ENCODE measurements around the gene FBXW11.

The FBXW11 gene

DNA sequence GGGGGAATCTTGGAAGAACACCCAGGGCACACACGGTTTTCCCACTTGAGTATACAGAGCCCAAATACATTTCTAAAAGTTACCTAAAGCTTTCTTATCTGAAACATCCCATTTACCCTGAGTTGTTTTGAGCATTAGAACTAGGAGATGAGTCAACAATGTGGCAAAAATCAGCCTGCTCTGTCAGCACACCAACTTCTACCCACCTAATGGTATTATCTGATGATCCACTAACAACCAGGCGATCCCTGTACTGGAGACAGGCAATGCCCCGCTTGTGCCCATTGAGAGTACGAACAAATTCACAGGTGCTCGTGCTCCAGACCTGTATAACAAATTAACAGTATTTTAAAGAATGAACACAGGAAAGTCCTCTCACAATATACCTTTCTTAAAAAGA lies 133.8 kb downstream of the FBXW11 start:
- DNase-seq (ENCODE audit: low read depth in 4 of 4, low spot score in 1 of 4) = no peak

- DNase-seq (ENCODE audit: low read depth in 4 of 4, low spot score in 1 of 4) = no peak
Observed at GRCh38 chr5:171871711-171872110, 134.7 kb downstream of the FBXW11 start.

DNA sequence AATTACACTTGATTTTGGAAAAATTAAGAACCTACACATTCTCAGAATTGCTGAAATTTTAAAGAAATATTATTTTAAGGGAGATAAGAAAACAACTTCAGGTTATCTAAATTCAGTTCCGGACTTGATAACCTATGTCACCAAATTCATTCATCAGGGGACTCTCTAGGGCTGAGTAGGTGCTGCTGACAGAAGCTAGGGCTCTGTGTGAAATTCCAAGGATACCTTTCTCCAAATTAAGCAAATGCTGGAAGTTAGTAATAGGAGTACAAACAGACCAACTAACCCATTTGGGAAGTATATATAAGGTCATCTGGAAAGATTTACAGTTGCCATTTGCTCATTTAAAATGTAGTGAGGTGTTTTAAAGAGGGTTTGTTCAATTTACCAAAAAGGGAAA lies 136.5 kb downstream of the FBXW11 start:
- DNase-seq (ENCODE audit: low read depth in 4 of 4, low spot score in 1 of 4) = no peak

GRCh38 chr5:171868236-171868635 lies 138.2 kb downstream of the FBXW11 start:
- no peak for DNase-seq (ENCODE audit: low read depth in 4 of 4, low spot score in 1 of 4)

DNA sequence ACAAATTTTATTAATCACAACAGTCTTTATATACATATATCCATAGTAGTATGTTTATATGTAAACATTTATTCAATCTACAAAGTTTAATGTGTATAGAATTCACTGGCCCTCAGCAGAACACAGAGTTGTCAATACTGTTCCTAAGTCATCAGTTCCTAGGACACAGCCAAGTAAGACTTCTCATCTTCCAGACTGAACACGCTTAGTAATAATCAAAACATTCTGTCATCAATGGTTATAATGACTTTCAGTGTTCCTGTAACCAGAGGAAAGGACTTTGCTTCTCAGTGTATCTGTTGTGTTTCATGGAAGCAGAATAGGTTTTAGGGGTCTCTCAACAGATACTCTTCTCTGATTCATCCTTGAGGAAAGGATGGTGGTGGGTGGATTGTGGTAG lies 138.7 kb downstream of the FBXW11 start:
- DNase-seq (ENCODE audit: low read depth in 4 of 4, low spot score in 1 of 4) = no peak

DNA sequence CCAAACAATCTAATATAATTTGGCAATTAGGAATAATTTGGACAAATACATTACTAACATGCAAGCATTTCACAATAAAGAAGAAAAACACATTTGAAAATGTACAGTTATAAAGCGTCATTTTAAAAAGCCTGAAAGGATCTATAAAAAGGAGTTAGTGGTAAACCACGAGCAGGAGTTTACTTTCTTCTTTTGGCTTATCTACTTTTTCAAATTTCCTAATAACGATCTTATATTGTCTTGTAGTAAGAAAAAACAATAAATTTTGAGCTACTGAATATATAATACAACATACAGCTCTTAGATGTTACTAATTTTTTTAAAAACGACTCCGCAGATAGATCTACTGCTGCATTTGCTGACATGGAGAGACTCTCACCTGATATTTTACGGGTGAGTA lies 141.0 kb downstream of the FBXW11 start:
- DNase-seq (ENCODE audit: low read depth in 4 of 4, low spot score in 1 of 4) = no peak

- no peak for DNase-seq (ENCODE audit: low read depth in 4 of 4, low spot score in 1 of 4)
Observed at GRCh38 chr5:171863935-171864334, 142.5 kb downstream of the FBXW11 start.

GRCh38 chr5:171862624-171863023 lies 143.8 kb downstream of the FBXW11 start:
- no peak for DNase-seq (ENCODE audit: low read depth in 4 of 4, low spot score in 1 of 4)

DNA sequence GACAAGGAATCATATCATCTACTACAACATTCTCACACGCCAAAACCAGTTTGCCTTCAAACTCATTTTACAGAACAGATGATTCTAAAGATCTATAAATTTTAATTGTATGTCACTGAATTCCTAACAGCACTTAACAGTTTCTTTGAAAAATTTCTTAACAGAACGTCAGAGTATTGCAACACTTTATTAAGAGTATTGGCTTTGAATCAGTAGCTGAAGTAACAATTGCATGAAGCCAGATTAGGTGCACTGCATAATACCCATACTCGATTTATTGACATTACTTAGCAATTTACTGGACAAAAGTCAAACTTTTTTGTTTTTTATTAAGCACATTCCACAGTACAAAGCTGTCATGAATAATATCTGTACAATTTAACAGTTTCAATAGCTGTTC lies 145.1 kb downstream of the FBXW11 start:
- no peak for DNase-seq (ENCODE audit: low read depth in 4 of 4, low spot score in 1 of 4)

DNA sequence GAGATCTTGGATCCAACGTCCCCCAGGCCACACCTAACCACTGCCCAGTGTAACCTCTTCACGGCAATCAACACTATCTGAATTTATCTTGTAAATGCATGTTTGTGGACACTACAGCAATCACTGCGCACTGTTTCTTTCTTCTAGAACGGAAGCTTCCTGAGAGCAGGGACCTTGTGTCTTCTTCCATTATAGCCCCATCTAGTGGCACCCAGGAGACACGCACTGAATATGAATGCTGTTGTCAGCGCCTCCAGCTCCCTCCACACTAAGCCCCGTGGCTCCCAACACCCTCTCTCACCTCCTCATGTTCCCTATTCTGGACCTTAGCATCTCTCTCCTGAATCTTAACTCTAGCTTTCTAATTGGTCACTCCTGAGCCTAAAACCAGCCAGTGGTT lies 148.1 kb downstream of the FBXW11 start:
- DNase-seq (ENCODE audit: low read depth in 4 of 4, low spot score in 1 of 4) = no peak

DNA sequence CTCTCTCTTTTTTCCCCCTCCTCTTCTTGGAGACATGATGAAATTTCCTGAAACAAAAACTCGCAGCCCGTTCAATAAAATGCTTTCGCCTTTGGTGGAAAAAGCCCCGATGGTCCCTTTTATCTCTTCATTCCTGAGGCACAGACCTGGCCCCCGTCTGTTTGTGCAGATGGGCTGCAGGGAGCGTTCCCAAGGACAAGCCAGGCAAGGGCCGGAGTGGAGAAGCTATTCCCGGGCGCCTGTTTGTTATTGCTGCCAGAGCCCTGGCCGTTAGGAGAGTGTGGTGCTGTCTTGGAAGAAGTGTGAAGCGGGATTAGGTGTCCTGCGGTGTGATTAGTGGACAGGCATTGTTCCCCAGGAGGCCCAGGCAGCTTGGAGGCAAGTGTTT lies 149.0 kb downstream of the FBXW11 start:
- no peak for DNase-seq (ENCODE audit: low read depth in 4 of 4, low spot score in 1 of 4)

DNA sequence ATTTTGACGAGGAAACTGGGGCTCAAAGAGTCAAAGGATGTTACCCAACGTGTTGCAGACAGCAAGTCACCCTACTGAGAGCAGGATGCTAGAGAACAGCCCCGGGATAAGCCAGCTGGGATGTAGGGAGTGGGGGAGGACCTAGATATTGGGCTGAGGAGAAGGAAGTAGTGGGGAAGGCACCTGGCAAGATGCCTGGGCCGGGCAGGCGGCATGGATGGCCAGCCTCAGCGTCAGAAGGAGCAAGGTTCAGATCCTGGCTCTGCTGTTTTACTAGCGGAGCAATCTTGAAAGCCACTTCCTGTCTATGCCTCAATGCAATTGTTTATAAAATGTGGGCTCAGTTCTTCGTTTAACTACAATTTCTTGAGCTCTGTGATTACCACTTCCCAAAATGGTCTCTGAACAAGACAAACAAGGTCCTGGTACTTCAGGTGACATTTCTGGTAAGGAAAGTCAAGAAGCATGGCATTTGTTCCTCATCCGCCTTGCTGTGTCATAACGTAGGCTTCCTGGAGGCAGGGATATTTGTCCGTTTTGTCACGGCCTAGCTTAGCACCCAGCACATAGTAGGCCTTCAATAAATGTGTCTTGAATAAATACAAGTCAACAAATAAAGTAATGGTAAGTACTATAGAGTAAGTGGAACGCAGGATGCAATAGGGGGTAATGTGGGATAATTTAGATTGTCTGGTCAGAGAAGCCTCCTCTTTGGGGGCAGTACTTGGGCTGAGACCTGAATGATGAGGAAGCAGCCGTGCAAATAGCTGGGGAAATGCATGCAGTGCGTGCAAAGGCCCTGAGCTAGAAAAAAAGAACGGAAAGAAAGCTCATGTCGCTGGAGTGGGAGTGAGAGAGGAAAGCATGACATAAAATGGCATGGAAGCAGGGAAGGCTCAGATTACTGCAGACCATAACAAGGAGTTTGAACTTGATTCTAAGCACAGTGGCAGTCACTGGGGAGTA lies 150.4 kb downstream of the FBXW11 start:
- no peak for DNase-seq (ENCODE audit: low read depth in 4 of 4, low spot score in 1 of 4)

GRCh38 chr5:171855265-171855664 lies 151.2 kb downstream of the FBXW11 start:
- DNase-seq (ENCODE audit: low read depth in 4 of 4, low spot score in 1 of 4) = no peak

- no peak for DNase-seq (ENCODE audit: low read depth in 4 of 4, low spot score in 1 of 4)
Observed at GRCh38 chr5:171852255-171852681, 154.2 kb downstream of the FBXW11 start.

GRCh38 chr5:171851251-171851650 lies 155.2 kb downstream of the FBXW11 start:
- DNase-seq (ENCODE audit: low read depth in 4 of 4, low spot score in 1 of 4) = no peak

- DNase-seq (ENCODE audit: low read depth in 4 of 4, low spot score in 1 of 4) = no peak
Observed at GRCh38 chr5:171850324-171850947, 156.0 kb downstream of the FBXW11 start.

GRCh38 chr5:171849585-171850323 lies 156.7 kb downstream of the FBXW11 start:
- DNase-seq (ENCODE audit: low read depth in 4 of 4, low spot score in 1 of 4) = no peak

- no peak for DNase-seq (ENCODE audit: low read depth in 4 of 4, low spot score in 1 of 4)
Observed at GRCh38 chr5:171848911-171849520, 157.4 kb downstream of the FBXW11 start.

DNA sequence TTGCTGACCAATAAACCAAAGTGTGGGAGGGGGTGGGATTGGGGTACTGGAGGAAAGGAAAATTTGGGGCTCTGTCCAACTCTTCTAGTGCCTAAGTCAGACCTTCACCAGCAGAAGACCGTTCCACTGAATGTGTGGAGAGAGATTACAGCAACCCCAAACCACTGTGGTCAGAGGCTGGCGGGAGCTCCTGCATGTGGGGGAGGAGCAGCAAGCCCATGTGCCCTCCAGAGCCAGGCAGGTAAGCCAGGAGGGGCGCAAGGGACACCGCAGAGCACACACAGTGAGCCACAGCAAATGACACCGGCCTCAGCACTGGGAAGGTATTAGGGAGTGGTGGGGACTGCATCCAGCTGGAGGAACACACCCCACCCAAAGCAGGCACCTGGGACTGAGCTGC lies 158.0 kb downstream of the FBXW11 start:
- DNase-seq (ENCODE audit: low read depth in 4 of 4, low spot score in 1 of 4) = no peak

GRCh38 chr5:171848006-171848405 lies 158.4 kb downstream of the FBXW11 start:
- no peak for DNase-seq (ENCODE audit: low read depth in 4 of 4, low spot score in 1 of 4)

GRCh38 chr5:171847026-171847425 lies 159.4 kb downstream of the FBXW11 start:
- no peak for DNase-seq (ENCODE audit: low read depth in 4 of 4, low spot score in 1 of 4)

Data from stimulated activated CD4-positive, alpha-beta T cell treated with anti-CD3 and anti-CD28 coated beads, Interleukin-1b, Interleukin-23, amount 100 ng/mL, for 24 hours (primary cell).